Measurements from ENCODE around the gene MYO16. TPM values are rescaled to one million over a fixed set of nuclear protein-coding genes. Genes with fewer than 3 reads are reported as not detected.
A peak's percentile ranks its signal among the peaks of the same experiment; 100 is the strongest.

The MYO16 gene
- total and polyA plus RNA-seq, 2 experiments from 2014 or later, result 0.02 to 0.15 TPM

DNA sequence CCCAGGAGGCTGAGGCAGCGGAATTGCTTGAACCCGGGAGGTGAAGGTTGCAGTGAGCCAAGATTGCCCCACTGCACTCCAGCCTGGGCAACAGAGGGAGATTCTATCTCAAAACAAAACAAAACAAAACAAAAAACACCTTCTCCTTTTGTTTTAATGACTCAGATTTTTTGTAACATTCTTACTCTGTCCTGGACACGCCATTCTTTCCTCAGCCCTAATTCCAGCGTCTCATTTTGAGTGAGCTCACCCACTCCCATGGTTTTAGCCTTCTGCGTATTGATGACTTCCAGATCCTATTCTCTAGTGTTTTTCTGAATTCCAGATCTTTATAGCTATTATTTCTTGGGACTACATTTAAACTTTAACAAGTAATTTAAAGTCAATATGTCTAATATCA is 326.3 kb downstream of the MYO16 start:
- H3K4me3 ChIP-seq, result no peak overlapping the region
- no peaks in the 10 kb centered on the region for H3K36me3 ChIP-seq
- no peaks in the 10 kb centered on the region for H3K9me3 ChIP-seq (ENCODE audit: low read depth)
- TF ChIP-seq CTCF (IDR thresholded peaks at IDR 0.05; ENCODE audit: low read depth, low read length), result no peak
- H3K27me3 ChIP-seq, result no peaks in the 10 kb centered on the region
- no peak for DNase-seq (ENCODE audit: low read depth in 1 of 2, low spot score in 1 of 2)
- no peak overlapping the region for H3K27ac ChIP-seq
- H3K4me1 ChIP-seq (ENCODE audit: low read depth), result no peaks in the 10 kb centered on the region

- DNase-seq (ENCODE audit: low read depth in 1 of 2, low spot score in 1 of 2), result peak in 1 of 2 donors; percentile 70
- TF ChIP-seq CTCF (IDR thresholded peaks at IDR 0.05; ENCODE audit: low read depth, low read length), result no peak
- H3K27ac ChIP-seq, result no peak overlapping the region
Observed at GRCh38 chr13:108957369-108958012, 328.1 kb downstream of the MYO16 start.

GRCh38 chr13:108958013-108958376 is 328.6 kb downstream of the MYO16 start:
- H3K4me3 ChIP-seq, result no peak overlapping the region
- TF ChIP-seq CTCF (IDR thresholded peaks at IDR 0.05; ENCODE audit: low read depth, low read length), result no peak
- no peaks in the 10 kb centered on the region for H3K9me3 ChIP-seq (ENCODE audit: low read depth)
- H3K27ac ChIP-seq, result no peak overlapping the region
- H3K27me3 ChIP-seq, result no peaks in the 10 kb centered on the region
- no peaks in the 10 kb centered on the region for H3K4me1 ChIP-seq (ENCODE audit: low read depth)
- no peaks in the 10 kb centered on the region for H3K36me3 ChIP-seq
- no peak for DNase-seq (ENCODE audit: low read depth in 1 of 2, low spot score in 1 of 2)

More at GRCh38 chr13:108957369-108958012, 328.1 kb downstream of the MYO16 start:
- no peaks in the 10 kb centered on the region for H3K27me3 ChIP-seq
- H3K4me3 ChIP-seq, result no peak overlapping the region
- no peaks in the 10 kb centered on the region for H3K9me3 ChIP-seq (ENCODE audit: low read depth)
- H3K4me1 ChIP-seq (ENCODE audit: low read depth), result no peaks in the 10 kb centered on the region
- H3K36me3 ChIP-seq, result no peaks in the 10 kb centered on the region

GRCh38 chr13:108959234-108959633 is 329.8 kb downstream of the MYO16 start:
- Histone ChIP-seq H3K27ac (no peak overlapping the region), H3K36me3 (no peaks in the 10 kb centered on the region), H3K27me3 (no peaks in the 10 kb centered on the region), H3K4me3 (no peak overlapping the region), H3K9me3 (ENCODE audit: low read depth) (no peaks in the 10 kb centered on the region), H3K4me1 (ENCODE audit: low read depth) (no peaks in the 10 kb centered on the region)
- peak in 1 of 2 donors; percentile 36 for DNase-seq (ENCODE audit: low read depth in 1 of 2, low spot score in 1 of 2)
- TF ChIP-seq CTCF (IDR thresholded peaks at IDR 0.05; ENCODE audit: low read depth, low read length), result no peak

DNA sequence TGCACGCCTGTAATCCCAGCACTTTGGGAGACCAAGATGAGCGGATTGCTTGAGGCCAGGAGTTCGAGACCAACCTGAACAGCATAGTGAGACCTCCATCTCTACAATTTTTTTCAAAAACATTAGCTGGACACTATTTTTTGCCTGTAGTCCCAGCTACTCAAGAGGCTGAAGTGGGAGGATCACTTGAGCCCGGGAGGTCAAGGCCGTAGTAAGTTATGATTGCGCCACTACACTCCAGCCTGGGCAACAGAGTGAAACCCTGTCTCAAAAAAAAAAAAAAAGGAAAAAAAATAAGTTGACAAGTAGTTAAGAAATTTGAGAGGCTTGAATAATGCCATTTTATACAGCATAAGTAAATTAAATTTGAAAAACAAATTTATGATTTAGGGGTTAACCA is 330.6 kb downstream of the MYO16 start:
- no peak overlapping the region for H3K27ac ChIP-seq
- H3K4me1 ChIP-seq (ENCODE audit: low read depth), result no peaks in the 10 kb centered on the region
- no peaks in the 10 kb centered on the region for H3K36me3 ChIP-seq
- TF ChIP-seq CTCF (IDR thresholded peaks at IDR 0.05; ENCODE audit: low read depth, low read length), result no peak
- H3K27me3 ChIP-seq, result no peaks in the 10 kb centered on the region
- H3K4me3 ChIP-seq, result no peak overlapping the region
- no peak for DNase-seq (ENCODE audit: low read depth in 1 of 2, low spot score in 1 of 2)
- H3K9me3 ChIP-seq (ENCODE audit: low read depth), result no peaks in the 10 kb centered on the region
